NCI-H2107 treated with DMSO at 0.1 percent for 48 hours (cell line): ENCODE measurements around the gene NDUFA7.
A peak's percentile ranks its signal among the peaks of the same experiment; 100 is the strongest.
"Not testable (repeated sequence)": the region's sequence is repeated elsewhere in the genome, so short reads cannot be mapped to it uniquely, and the experiment has no call there.

Experiments used
- DNase-seq: peaks from one replicate; lab custom pipeline; 2025; ENCODE audit not compliant: unreplicated experiment; lab: John Stamatoyannopoulos, UW

The NDUFA7 gene

GRCh38 chr19:8320564-8321066 lies 560 bp downstream of the NDUFA7 start:
- no peak for DNase-seq

- DNase-seq, result no peak
These were observed 1.2 kb downstream of the NDUFA7 start for GRCh38 chr19:8319807-8320520.

DNA sequence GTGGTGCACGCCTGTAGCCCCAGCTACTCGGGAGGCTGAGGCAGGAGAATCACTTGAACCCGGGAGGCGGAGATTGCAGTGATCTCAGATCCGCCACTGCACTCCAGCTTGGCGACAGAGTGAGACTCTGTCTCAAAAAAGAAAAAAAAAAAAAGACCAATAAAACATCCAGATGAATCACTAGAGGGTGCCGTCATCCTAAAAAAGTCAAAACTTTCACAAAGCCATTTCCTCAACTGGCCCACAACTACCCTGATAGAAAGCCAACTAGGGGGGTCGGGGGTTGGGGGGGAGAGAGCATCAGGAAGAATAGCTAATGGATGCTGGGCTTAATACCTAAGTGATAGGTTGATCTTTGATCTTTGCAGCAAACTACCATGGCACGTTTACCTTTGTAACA lies 2.3 kb downstream of the NDUFA7 start:
- not testable (repeated sequence) for DNase-seq

- no peak for DNase-seq
These were observed 4.6 kb downstream of the NDUFA7 start for GRCh38 chr19:8316351-8317125.

- DNase-seq, result not testable (repeated sequence)
These were observed 6.1 kb downstream of the NDUFA7 start for GRCh38 chr19:8314981-8315640.

- no peak for DNase-seq
These were observed 9.5 kb downstream of the NDUFA7 start for GRCh38 chr19:8311461-8312260.

DNA sequence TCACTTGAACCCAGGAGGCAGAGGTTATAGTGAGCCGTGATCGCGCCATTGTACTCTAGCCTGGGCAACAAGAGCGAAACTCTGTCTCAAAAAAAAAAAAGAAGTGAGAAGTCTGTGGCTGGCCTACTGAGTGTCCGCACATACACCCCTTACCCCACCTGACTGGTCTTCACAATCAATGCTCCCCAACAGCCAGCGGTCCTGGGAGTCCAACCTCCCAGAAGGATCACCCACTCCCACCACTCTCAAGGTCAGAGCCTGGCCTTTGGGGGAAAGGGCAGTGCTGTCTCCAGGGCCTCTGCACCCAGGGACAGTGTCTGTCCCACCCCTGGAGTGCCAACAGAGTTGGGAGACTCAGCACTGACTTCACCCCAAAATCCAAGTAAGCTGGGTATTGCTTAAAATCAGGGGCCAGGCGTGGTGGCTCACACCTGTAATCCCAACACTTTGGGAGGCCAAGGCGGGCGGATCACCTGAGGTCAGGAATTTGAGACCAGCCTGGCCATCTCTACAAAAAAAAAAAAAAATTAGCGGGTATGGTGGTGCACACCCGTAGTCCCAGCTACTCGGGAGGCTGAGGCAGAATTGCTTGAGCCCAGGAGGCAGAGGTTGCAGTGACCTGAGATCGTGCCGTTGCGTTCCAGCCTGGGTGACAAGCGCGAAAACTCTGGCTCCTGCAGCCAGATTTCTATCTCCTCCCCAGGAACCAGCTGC lies 10.7 kb downstream of the NDUFA7 start:
- DNase-seq, result no peak

DNA sequence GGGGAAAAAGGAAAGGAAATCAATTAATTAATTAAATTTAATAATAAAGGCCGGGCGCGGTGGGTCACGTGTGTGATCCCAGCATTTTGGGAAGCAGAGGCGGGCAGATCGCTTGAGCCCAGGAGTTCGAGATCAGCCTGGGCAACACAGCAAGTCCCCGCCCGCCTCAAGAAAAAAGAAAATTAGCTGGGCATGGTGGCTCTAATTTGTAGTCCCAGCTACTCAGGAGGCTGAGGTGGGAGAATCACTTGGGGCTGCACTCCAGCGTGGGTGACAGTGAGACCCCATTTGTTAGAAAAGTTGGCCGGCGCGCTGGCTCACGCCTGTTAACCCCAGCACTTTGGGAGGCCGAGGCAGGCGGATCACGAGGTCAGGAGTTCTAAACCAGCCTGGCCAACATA lies 12.3 kb downstream of the NDUFA7 start:
- DNase-seq, result no peak

DNA sequence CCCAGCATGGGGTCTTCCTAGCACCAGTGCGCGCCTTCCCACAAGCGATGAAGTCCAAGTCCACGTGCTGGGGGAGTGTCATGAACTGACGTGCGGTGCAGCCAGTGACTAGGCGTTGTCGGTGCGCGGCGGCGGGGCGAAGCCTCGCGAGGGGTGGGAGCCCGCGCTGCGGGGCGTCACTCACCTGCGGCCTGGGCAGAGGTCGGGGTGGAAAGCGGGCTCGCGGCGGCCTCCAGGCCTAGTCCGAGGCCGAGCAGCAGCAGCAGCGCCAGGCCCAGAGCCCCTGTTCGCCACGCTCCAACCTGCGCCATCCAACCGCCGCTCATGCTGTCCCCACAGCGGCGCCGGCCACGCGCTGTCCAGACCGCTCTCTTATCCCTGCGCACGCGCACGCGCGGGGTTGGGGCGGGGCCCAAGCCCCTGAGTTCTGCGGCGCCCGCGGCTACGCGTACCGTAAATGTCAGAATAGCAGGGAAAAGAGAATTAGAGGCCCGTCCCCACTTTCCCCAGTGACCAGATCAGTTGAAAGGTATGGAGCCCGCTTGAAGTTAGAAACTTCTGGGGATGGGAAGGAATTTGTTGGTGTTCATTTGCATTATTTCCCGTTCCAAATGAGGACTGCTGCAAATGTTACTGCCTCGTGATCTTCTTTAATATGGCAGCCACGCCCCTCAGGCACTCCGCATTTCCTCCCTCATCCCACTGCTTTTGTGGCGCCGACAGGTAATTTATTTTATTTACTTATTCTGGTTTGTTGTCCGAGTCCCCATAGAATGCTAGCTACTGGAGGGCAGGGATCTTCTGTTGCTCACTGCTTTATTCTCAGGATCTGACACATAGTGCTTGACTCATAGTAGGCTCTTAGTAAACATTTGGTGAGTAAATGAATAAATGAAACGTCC lies 13.0 kb downstream of the NDUFA7 start, which contains the start of gene CD320:
TSS of gene CD320 (minus strand) at position 394 of the 902 bp plus-strand sequence. CDS start at position 326, 68 bp downstream.
- DNase-seq, result peak; percentile 85

DNA sequence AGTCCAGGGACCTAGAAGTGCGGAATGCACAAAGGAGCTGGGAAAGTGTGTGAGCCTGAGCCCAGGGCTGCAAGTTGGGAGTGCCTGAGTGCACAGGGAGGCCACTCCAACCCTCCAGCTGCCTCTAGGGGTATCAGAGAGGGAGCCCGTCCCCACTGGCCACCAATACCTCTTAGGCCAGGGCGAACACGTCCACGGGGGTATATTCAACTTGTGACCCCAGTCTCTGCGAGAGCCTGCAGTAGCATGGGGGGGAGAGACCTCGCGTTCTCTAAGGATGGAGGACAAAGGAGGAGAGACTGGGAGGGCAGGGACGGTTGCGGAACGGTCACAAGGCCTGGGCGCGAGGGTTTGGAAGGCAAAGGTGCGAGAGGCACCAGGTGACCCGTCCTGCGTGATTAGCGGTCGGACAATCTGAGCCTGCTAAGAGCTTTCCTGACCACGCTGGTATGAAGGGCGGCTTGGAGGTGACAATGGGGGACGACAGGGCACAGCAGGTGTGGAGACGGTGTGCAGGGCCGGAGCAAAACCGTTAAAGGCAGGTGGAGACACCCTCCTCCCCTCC lies 13.7 kb downstream of the NDUFA7 start:
- no peak for DNase-seq

GRCh38 chr19:8306235-8307054 lies 14.7 kb downstream of the NDUFA7 start:
- no peak for DNase-seq

DNA sequence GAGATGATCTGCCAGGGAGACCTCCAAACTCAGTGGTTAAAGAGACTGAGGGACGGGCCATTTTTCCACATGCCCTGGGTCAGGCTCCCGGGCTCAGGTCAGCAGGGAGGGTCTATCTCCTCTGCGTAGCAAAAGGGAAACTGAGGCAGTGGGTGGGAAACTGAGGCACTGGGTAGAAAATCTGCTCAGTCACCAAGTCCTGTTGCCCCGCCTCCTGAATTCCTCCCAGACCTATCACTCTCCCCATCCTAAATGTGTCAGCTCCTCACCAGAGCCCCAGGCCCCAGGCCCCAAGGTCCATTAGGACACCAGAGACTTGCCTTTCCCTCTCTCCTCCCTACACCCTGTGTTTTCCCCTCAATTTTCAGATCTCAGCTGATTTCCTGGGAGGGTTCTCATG lies 15.4 kb downstream of the NDUFA7 start:
- no peak for DNase-seq

- no peak for DNase-seq
These were observed 16.1 kb downstream of the NDUFA7 start for GRCh38 chr19:8304841-8305621.

GRCh38 chr19:8302734-8303133 lies 18.4 kb downstream of the NDUFA7 start:
- no peak for DNase-seq

DNA sequence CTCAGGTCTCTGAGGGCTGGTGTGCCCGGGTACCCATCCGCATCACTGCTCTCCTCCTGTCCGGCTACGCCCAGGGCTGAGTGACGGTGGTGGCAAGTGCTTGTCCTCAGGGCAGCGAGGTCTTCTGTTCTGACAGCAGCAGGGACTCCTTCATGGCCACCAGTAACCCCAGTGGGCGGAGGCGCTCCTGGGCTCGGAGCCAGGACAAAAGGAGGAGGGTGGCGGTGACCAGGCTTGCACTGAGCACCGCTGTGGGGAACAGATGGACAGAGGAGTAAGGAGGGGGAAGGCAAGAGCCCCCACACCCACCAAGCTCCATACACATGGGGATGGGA lies 18.9 kb downstream of the NDUFA7 start:
- DNase-seq, result no peak

- DNase-seq, result not testable (repeated sequence)
These were observed 29.8 kb downstream of the NDUFA7 start for GRCh38 chr19:8291337-8291736.

- not testable (repeated sequence) for DNase-seq
These were observed 44.7 kb downstream of the NDUFA7 start for GRCh38 chr19:8276508-8276907.
